GM12875 (cell line): ENCODE measurements around the gene NUDT11.
"Not testable (repeated sequence)": the region's sequence is repeated elsewhere in the genome, so short reads cannot be mapped to it uniquely, and the experiment has no call there.

ENCODE experiments used
- H3K4me3 ChIP-seq: one replicate; pipeline ENCODE4 v1.5.1; 2011; ENCODE audit warnings: low read depth, low read length, control low read depth
- TF ChIP-seq, protein P1 (sequence below): IDR thresholded peaks from 2 replicates; pipeline ENCODE4 v1.5.1; 2011; ENCODE audit warnings: low read depth, mild to moderate bottlenecking, control low read depth, inconsistent platforms, low read length, moderate library complexity, borderline replicate concordance; ENCODE audit not compliant: insufficient read depth

Gene NUDT11

DNA sequence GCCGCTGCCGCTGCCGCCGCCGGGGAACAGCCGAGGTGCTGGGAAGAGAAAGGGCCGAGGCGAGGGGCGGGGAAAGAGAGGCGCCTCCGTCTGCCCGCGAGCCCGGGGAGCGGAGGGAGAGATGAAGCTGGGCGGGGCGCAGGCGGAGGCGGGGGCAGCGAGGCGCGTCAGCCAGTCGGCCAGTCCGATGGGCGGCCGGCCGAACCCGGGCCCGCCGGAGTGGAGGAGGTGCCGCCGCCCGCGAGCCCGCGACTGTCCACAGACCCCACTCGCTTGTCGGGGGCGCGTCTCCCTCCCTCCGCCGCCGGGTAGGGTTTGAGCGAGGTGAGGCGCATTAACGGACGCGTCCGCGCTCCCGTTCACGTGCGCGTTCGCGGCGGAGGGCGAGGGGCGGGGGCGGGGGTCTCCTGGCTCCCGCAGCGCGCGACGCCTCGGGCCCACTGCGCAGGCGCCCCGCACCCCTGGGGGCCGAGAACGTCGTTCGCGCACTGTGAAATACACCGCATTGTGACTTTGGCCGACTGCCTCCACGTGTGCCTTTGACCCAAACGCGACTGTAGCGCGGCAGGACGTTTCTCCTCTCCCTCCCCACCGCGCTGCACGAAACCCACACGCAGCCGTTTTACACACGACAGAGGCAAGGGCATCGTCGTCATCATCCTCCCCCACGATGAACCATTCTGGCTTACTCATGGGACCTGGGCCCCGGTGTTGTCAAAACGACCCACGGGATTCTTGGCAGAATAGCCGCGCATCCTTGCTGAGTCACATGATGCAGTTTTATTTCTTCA lies at the start of gene NUDT11:
TSS of gene NUDT11 (minus strand) at position 92 of the 791 bp plus-strand sequence. CDS start 148 bp downstream, outside the sequence.
- TF ChIP-seq, protein P1, sequence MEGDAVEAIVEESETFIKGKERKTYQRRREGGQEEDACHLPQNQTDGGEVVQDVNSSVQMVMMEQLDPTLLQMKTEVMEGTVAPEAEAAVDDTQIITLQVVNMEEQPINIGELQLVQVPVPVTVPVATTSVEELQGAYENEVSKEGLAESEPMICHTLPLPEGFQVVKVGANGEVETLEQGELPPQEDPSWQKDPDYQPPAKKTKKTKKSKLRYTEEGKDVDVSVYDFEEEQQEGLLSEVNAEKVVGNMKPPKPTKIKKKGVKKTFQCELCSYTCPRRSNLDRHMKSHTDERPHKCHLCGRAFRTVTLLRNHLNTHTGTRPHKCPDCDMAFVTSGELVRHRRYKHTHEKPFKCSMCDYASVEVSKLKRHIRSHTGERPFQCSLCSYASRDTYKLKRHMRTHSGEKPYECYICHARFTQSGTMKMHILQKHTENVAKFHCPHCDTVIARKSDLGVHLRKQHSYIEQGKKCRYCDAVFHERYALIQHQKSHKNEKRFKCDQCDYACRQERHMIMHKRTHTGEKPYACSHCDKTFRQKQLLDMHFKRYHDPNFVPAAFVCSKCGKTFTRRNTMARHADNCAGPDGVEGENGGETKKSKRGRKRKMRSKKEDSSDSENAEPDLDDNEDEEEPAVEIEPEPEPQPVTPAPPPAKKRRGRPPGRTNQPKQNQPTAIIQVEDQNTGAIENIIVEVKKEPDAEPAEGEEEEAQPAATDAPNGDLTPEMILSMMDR, result no peak
- peak within 1 kb of the TSS; percentile 10 for H3K4me3 ChIP-seq

DNA sequence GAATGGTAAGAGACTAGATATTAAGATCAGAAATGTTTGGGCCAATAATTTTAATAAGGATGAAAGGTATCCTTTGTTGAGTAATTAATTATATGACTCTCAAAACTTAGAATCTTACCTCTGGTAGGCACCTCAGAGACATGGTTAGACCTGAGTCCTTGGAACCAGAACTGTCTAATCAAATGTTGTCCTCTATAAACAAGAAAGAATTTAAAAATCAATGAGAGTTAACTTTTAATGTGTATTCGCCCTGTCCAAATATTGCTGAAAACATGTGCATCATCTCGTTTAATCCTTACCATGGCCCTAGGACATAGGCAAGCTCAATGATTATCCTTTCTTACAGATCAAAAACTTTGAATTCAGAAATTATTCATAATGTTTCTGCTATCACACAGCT lies 24.0 kb upstream of the NUDT11 start:
- no peak overlapping the region for H3K4me3 ChIP-seq
- TF ChIP-seq, protein P1, result no peak

DNA sequence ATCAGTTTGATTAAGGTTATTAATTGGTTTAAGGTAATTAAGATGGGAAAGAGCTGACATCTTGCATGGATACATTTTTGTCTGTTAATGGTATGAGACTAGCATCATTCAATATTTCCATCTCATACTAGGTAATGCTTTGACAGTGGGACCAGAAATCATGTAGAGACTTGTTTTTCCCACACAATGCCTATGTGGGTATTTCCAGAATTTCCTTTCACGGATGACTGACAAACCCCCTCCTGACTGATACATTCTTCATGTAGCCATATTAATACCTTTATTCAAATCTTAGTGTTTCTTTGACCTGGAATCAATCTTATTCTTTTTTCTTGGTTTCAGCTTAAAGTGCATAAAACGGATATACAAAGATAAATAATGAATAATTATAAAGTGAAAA lies 22.7 kb upstream of the NUDT11 start:
- not testable (repeated sequence) for H3K4me3 ChIP-seq

DNA sequence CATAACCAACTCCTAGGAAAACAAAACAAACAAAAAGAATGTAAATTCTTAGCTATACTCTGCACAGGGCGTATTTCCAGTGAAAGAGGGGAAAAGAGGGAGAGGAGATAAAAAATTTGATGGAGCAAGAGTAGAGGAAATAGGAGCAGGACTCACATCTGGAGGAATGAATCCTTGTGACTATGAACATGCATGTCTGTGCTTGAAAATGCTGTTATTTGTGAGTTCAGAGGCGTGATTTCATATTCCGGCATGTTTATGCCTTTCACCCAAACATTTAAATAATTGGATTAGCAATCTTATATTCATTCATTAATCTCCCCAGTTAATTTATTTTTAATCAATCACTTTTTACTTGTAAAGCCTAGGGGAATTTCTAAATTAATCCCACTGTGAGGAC lies 11.2 kb upstream of the NUDT11 start:
- no peak overlapping the region for H3K4me3 ChIP-seq
- TF ChIP-seq, protein P1, result no peak

DNA sequence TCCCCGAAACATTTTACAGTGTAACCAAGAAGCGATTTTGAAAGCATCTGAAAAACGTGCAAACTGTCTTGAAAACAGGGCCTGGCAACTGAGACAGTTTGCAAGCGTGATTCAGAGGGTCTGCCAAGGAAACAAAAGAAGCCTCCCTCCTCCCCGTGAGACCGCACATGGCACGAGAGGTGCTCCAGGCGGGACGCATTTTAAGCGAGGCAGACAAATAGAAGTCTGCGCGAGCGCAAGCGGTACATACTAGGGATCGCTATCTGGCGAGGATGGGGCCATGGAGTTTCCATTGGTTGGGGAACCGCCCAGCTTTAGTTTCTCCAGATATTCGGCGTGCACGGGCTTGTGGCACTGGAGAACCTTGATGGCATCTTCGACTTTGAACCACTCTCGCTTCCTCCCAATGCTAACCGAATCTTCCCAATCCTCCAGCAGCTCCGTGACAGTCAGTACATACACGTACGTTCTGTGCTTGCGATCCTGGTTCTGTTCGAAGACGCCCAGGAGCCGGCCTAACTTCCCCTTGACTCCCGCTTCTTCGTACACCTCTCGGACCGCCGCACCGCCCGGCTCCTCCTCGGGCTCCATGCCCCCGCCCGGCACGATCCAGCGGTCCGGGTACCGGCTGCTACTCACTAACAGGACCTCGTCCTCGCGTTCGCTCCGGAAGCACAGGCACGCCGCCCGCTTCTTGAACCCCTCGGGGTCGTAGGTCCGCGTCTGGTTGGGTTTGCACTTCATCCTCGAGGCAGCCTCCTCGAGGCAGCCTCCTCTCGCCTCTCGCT lies 497 bp downstream of the NUDT11 start:
- H3K4me3 ChIP-seq, result not testable (repeated sequence)

DNA sequence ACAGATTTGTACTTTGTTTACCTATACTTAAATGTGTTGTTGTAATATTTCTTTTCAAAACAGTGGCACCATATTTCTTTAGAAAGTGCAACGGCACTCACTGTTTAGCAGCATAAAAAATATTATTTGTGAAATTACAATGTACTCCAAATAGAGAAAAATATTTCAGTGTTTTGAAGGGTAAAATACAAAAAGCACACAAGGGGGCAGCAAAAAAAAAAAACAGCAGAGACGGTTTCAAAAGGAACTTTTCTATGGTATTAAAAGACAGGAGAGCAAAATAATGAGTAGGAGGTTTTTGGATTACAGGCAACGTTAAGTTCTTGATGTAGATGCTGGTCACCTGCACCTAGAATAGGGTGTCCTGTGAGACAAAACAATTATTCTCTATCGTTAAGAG lies 2.0 kb downstream of the NUDT11 start:
- TF ChIP-seq, protein P1, result no peak
- H3K4me3 ChIP-seq, result no peak overlapping the region

DNA sequence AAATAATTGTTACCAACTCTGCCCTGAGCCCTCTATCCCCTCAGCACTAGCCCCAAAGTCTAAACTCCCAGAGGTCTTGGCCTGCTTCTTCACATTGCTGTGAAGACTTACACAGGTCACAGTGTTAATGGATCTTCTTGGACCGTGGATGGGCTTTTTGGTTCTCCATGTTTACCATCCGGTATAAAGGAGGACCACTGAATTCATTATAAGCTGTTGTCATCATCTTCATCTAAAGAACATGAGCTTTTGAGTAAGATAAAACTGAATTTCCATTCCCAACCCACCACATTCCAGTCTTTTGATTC lies 8.5 kb downstream of the NUDT11 start:
- TF ChIP-seq, protein P1, result no peak
- no peak overlapping the region for H3K4me3 ChIP-seq

DNA sequence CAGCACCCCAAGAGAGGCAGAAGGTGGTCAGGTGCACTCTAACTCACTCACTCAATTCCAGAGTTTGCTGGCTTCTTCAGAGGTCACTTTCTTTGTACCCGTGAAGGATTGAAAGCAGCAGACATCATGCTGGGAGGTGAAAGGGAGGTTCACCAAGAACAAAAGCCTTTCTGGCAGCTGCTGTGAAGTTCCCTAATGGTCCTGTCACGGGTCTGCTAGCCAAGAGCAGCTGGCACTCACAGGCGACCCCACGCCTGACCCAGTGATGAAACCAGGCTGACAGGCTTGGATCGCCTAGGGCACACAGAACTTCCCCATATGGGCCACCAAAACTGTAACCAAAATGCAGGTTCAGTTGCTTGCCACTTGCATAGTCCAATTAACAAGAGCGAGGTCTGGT lies 11.8 kb downstream of the NUDT11 start:
- TF ChIP-seq, protein P1, result no peak

DNA sequence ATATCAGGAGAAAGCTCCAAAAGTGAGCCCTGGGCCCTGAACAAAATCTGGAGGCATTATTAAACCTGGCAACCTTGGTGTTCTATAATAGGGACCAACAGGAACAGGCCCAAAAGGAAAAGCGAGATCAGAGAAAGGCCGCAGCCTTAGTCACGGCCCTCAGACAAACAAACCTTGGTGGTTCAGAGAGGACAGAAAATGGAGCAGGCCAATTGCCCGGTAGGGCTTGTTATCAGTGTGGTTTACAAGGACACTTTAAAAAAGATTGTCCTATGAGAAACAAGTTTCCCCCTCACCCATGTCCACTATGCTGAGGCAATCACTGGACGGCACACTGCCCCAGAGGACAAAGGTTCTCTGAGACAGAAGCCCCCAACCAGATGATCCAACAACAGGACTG lies 14.0 kb downstream of the NUDT11 start:
- H3K4me3 ChIP-seq, result not testable (repeated sequence)

More for the DNA sequence above, 11.8 kb downstream of the NUDT11 start:
- no peak overlapping the region for H3K4me3 ChIP-seq
